ENCODE results near the gene STX17. TPM values are rescaled to one million over a fixed set of nuclear protein-coding genes. Genes with fewer than 3 reads are reported as not detected.
"Not testable (repeated sequence)": the region's sequence is repeated elsewhere in the genome, so short reads cannot be mapped to it uniquely, and the experiment has no call there.

Gene STX17
- total RNA-seq, result 10 to 100 TPM; 23.4 to 27.9 TPM
- polyA plus RNA-seq, result 32.8 TPM

- Histone ChIP-seq H3K9me3 (ENCODE audit: low read length) (no peaks in the 10 kb centered on the region), H3K27ac (ENCODE audit: low read depth, low read length) (peak within 1 kb of the TSS; percentile 99), H3K4me3 (ENCODE audit: low read length) (peak within 1 kb of the TSS; percentile 94), H3K4me1 (ENCODE audit: insufficient read depth, low read length) (peaks cover 23% of the 10 kb centered on the region), H3K27me3 (ENCODE audit: insufficient read depth, low read length, poor library complexity, severe bottlenecking) (no peaks in the 10 kb centered on the region), H3K36me3 (ENCODE audit: insufficient read depth, low read length) (no peaks in the 10 kb centered on the region)
- H3K4me3 Mint-ChIP-seq, result peak within 1 kb of the TSS; percentile 96 to 99 (median 98)
- peak within 1 kb of the TSS; percentile 99 to 100 (median 100) for H3K27ac Mint-ChIP-seq
- ChIA-PET POLR2A (interaction anchor here (0.6 to 2.4 kb wide), 5 partner anchors 9 to 184 kb away, joined by 3 to 23 read pairs (median 5); partner anchors contain the start of gene NR4A3), CTCF (interaction anchor here (0.6 to 2.7 kb wide), 4 partner anchors 9 to 85 kb away, joined by 3 to 12 read pairs (median 4); partner anchors contain the start of gene NR4A3)
- peaks cover 0 to 18% (median 7%) of the 10 kb centered on the region in 3 donors for H3K36me3 Mint-ChIP-seq
- H3K27me3 Mint-ChIP-seq, result no peaks in the 10 kb centered on the region
- H3K4me1 Mint-ChIP-seq, result peaks cover 30 to 45% (median 43%) of the 10 kb centered on the region in 3 donors
- no peaks in the 10 kb centered on the region for H3K9me3 Mint-ChIP-seq
- peak; percentile 76 to 90 (median 86) for DNase-seq
These were observed at the start of gene STX17 for GRCh38 chr9:99906403-99907207. Gene STX17, plus strand, starts transcription at chr9:99906654. Its CDS starts 8,586 bp downstream, at chr9:99915240.

DNA sequence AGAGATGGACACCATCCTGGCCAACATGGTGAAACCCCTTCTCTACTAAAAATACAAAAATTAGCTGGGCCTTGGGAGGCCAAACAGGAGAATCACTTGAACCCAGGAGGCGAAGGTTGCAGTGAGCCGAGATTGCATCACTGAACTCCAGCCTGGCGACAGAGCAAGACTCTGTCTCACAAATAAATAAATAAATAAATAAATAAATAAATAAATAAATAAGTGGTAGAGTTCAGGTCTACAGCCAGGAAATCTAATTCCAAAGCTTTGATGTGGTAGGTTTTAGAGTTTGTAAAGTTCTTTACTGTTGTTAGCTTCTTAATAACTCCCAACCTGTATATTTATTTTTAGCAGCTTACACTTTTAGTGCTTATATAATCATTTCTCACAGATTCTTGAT lies 48.9 kb upstream of the STX17 start:
- CTCF ChIA-PET, result interaction anchor here (0.6 to 1.1 kb wide), 2 partner anchors 18 to 33 kb away, joined by 3 read pairs; no protein-coding TSS in a partner anchor
- H3K36me3 Mint-ChIP-seq; H3K4me3 Mint-ChIP-seq; H3K4me1 ChIP-seq (ENCODE audit: insufficient read depth, low read length); H3K27ac Mint-ChIP-seq; H3K27me3 Mint-ChIP-seq; H3K27ac ChIP-seq (ENCODE audit: low read depth, low read length); DNase-seq; H3K27me3 ChIP-seq (ENCODE audit: insufficient read depth, low read length, poor library complexity, severe bottlenecking); H3K4me1 Mint-ChIP-seq; POLR2A ChIA-PET; H3K9me3 Mint-ChIP-seq; H3K4me3 ChIP-seq (ENCODE audit: low read length); H3K36me3 ChIP-seq (ENCODE audit: insufficient read depth, low read length); H3K9me3 ChIP-seq (ENCODE audit: low read length): not testable (repeated sequence)

- H3K27ac ChIP-seq (ENCODE audit: low read depth, low read length), result no peak overlapping the region
- H3K9me3 ChIP-seq (ENCODE audit: low read length), result no peaks in the 10 kb centered on the region
- Mint-ChIP-seq H3K9me3 (peaks cover 0 to 2% (median 0%) of the 10 kb centered on the region in 5 donors), H3K36me3 (peaks cover 1 to 5% (median 2%) of the 10 kb centered on the region in 3 donors), H3K4me1 (peaks cover 0 to 1% (median 0%) of the 10 kb centered on the region in 3 donors), H3K4me3 (no peak overlapping the region), H3K27ac (no peak overlapping the region), H3K27me3 (no peaks in the 10 kb centered on the region)
- no peak overlapping the region for H3K4me3 ChIP-seq (ENCODE audit: low read length)
- DNase-seq, result no peak
- H3K4me1 ChIP-seq (ENCODE audit: insufficient read depth, low read length), result no peaks in the 10 kb centered on the region
- ChIA-PET POLR2A (no interaction called here), CTCF (no interaction called here)
- no peaks in the 10 kb centered on the region for H3K27me3 ChIP-seq (ENCODE audit: insufficient read depth, low read length, poor library complexity, severe bottlenecking)
- no peaks in the 10 kb centered on the region for H3K36me3 ChIP-seq (ENCODE audit: insufficient read depth, low read length)
These were observed 48.4 kb upstream of the STX17 start for GRCh38 chr9:99858087-99858486.

GRCh38 chr9:99859243-99859980 lies 47.0 kb upstream of the STX17 start:
- H3K9me3 ChIP-seq (ENCODE audit: low read length), result no peaks in the 10 kb centered on the region
- H3K27ac ChIP-seq (ENCODE audit: low read depth, low read length), result no peak overlapping the region
- ChIA-PET POLR2A (interaction anchor here (0.7 kb wide), 1 partner anchor 11 kb away, joined by 3 read pairs; no protein-coding TSS in a partner anchor), CTCF (no interaction called here)
- H3K36me3 Mint-ChIP-seq, result peaks cover 2 to 5% (median 4%) of the 10 kb centered on the region in 3 donors
- H3K4me3 ChIP-seq (ENCODE audit: low read length), result no peak overlapping the region
- H3K4me3 Mint-ChIP-seq, result no peak overlapping the region
- H3K27me3 Mint-ChIP-seq, result no peaks in the 10 kb centered on the region
- H3K27me3 ChIP-seq (ENCODE audit: insufficient read depth, low read length, poor library complexity, severe bottlenecking), result no peaks in the 10 kb centered on the region
- H3K27ac Mint-ChIP-seq, result no peak overlapping the region
- no peaks in the 10 kb centered on the region for H3K4me1 Mint-ChIP-seq
- no peak for DNase-seq
- H3K36me3 ChIP-seq (ENCODE audit: insufficient read depth, low read length), result no peaks in the 10 kb centered on the region
- H3K9me3 Mint-ChIP-seq, result peaks cover 0 to 2% (median 0%) of the 10 kb centered on the region in 5 donors
- H3K4me1 ChIP-seq (ENCODE audit: insufficient read depth, low read length), result no peaks in the 10 kb centered on the region

DNA sequence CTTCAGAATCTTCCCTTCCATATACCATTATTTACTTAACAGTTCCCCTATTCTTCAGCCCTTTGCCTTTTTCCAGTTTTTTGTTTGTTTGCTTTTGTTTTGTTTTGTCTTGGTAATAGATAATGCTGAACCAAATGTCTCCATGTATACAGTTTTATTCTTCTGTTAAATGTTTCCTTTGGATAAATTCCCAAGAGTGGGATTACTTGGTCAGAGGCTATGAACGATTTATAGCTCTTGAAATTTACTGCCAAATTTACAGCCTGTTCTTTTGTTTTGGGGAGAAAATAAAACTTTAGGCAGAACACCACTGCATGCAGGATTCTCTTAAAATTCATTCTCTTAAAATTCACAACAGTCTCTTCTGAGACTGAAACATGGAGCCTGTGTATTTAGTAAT lies 46.2 kb upstream of the STX17 start:
- no peak overlapping the region for H3K27ac Mint-ChIP-seq
- DNase-seq, result no peak
- Histone ChIP-seq H3K9me3 (ENCODE audit: low read length) (no peaks in the 10 kb centered on the region), H3K27me3 (ENCODE audit: insufficient read depth, low read length, poor library complexity, severe bottlenecking) (no peaks in the 10 kb centered on the region), H3K4me1 (ENCODE audit: insufficient read depth, low read length) (no peaks in the 10 kb centered on the region), H3K27ac (ENCODE audit: low read depth, low read length) (no peak overlapping the region), H3K4me3 (ENCODE audit: low read length) (no peak overlapping the region), H3K36me3 (ENCODE audit: insufficient read depth, low read length) (no peaks in the 10 kb centered on the region)
- ChIA-PET CTCF (no interaction called here), POLR2A (interaction anchor here (0.6 kb wide), 1 partner anchor 77 kb away, joined by 3 read pairs; no protein-coding TSS in a partner anchor)
- H3K9me3 Mint-ChIP-seq, result no peaks in the 10 kb centered on the region
- no peaks in the 10 kb centered on the region for H3K4me1 Mint-ChIP-seq
- peaks cover 2 to 3% (median 2%) of the 10 kb centered on the region in 3 donors for H3K36me3 Mint-ChIP-seq
- no peaks in the 10 kb centered on the region for H3K27me3 Mint-ChIP-seq
- no peak overlapping the region for H3K4me3 Mint-ChIP-seq

GRCh38 chr9:99863955-99864354 lies 42.5 kb upstream of the STX17 start:
- Mint-ChIP-seq H3K27me3 (no peaks in the 10 kb centered on the region), H3K27ac (no peak overlapping the region), H3K4me1 (peaks cover 4 to 16% (median 7%) of the 10 kb centered on the region in 3 donors), H3K4me3 (no peak overlapping the region), H3K36me3 (peaks cover 0 to 3% (median 2%) of the 10 kb centered on the region in 3 donors), H3K9me3 (no peaks in the 10 kb centered on the region)
- Histone ChIP-seq H3K27me3 (ENCODE audit: insufficient read depth, low read length, poor library complexity, severe bottlenecking) (no peaks in the 10 kb centered on the region), H3K4me3 (ENCODE audit: low read length) (no peak overlapping the region), H3K27ac (ENCODE audit: low read depth, low read length) (no peak overlapping the region), H3K4me1 (ENCODE audit: insufficient read depth, low read length) (no peaks in the 10 kb centered on the region), H3K36me3 (ENCODE audit: insufficient read depth, low read length) (no peaks in the 10 kb centered on the region), H3K9me3 (ENCODE audit: low read length) (no peaks in the 10 kb centered on the region)
- CTCF ChIA-PET, result interaction anchor here (0.8 to 1.2 kb wide), 2 partner anchors 9 to 29 kb away, joined by 3 read pairs; no protein-coding TSS in a partner anchor
- POLR2A ChIA-PET, result no interaction called here
- DNase-seq, result no peak

DNA sequence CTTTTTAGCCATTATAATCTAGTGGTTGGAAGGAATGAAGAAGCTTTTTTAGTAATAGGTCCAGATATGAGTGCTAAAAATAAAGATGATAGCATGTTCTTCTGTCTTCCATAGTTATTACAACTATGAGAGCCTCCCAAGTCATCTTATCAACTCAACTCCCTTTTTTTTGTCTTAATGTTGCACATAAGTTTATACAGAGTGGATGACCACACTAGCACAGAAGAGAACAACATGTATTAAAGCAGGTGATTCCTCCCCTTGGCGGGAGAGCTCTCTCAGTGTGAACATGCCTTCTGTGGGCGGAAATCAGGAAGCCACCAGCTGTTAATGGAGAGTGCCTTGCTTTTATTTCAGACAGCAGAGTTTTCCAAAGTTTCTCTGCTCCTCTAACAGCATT lies 40.1 kb upstream of the STX17 start:
- H3K9me3 ChIP-seq (ENCODE audit: low read length), result no peaks in the 10 kb centered on the region
- DNase-seq, result no peak
- Mint-ChIP-seq H3K4me1 (peaks cover 4 to 16% (median 7%) of the 10 kb centered on the region in 3 donors), H3K4me3 (no peak overlapping the region), H3K27me3 (no peaks in the 10 kb centered on the region), H3K9me3 (no peaks in the 10 kb centered on the region), H3K36me3 (peaks cover 0 to 3% (median 0%) of the 10 kb centered on the region in 3 donors), H3K27ac (no peak overlapping the region)
- H3K27me3 ChIP-seq (ENCODE audit: insufficient read depth, low read length, poor library complexity, severe bottlenecking), result no peaks in the 10 kb centered on the region
- ChIA-PET POLR2A (no interaction called here), CTCF (no interaction called here)
- H3K4me1 ChIP-seq (ENCODE audit: insufficient read depth, low read length), result no peaks in the 10 kb centered on the region
- H3K36me3 ChIP-seq (ENCODE audit: insufficient read depth, low read length), result no peaks in the 10 kb centered on the region
- no peak overlapping the region for H3K4me3 ChIP-seq (ENCODE audit: low read length)
- no peak overlapping the region for H3K27ac ChIP-seq (ENCODE audit: low read depth, low read length)

DNA sequence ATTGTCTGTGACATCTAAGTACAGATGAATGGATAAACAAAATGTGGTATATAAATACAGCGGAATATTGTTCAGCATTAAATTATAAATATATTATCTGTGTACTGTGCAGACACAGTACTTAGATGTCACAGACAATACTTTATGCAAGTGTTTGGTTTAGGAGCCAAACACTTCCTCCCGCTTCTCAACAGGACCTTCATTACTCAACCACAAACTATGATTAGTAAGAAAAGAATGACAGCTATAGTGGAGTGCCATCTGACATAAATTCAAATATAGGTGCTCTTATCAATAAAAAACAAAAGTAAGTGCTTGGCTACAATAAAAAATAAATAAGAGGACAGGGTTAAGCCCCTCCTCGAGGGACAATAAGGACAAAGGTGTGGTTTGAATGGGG lies 38.9 kb upstream of the STX17 start:
- no peaks in the 10 kb centered on the region for H3K27me3 ChIP-seq (ENCODE audit: insufficient read depth, low read length, poor library complexity, severe bottlenecking)
- no peaks in the 10 kb centered on the region for H3K4me1 ChIP-seq (ENCODE audit: insufficient read depth, low read length)
- no peak overlapping the region for H3K4me3 ChIP-seq (ENCODE audit: low read length)
- H3K4me1 Mint-ChIP-seq, result peaks cover 4 to 16% (median 7%) of the 10 kb centered on the region in 3 donors
- H3K36me3 ChIP-seq (ENCODE audit: insufficient read depth, low read length), result no peaks in the 10 kb centered on the region
- peaks cover 0 to 3% (median 0%) of the 10 kb centered on the region in 3 donors for H3K36me3 Mint-ChIP-seq
- peak overlapping the region in 1 of 7 donors; percentile 44 for H3K4me3 Mint-ChIP-seq
- no peaks in the 10 kb centered on the region for H3K27me3 Mint-ChIP-seq
- no peak for DNase-seq
- H3K9me3 ChIP-seq (ENCODE audit: low read length), result no peaks in the 10 kb centered on the region
- CTCF ChIA-PET, result no interaction called here
- H3K27ac Mint-ChIP-seq, result no peak overlapping the region
- POLR2A ChIA-PET, result no interaction called here
- no peaks in the 10 kb centered on the region for H3K9me3 Mint-ChIP-seq
- no peak overlapping the region for H3K27ac ChIP-seq (ENCODE audit: low read depth, low read length)

Measured in CD8-positive, alpha-beta memory T cell (primary cell).